Neural progenitor cell (in vitro differentiated cells): ENCODE data around the gene TMEM33.

Experiments
- CTCF ChIP-seq: fragments of 200-600 bp; sonication (generic); IDR thresholded peaks from 2 replicates; pipeline ENCODE4 v1.5.1; 2017; ENCODE audit warnings: antibody characterized with exemption, mild to moderate bottlenecking
- EZH2 ChIP-seq: fragments of 200-600 bp; sonication (generic); IDR thresholded peaks from 2 replicates; pipeline ENCODE4 v1.6.1; 2017; ENCODE audit warnings: antibody characterized with exemption, mild to moderate bottlenecking, moderate library complexity
- EZH2phosphoT487 ChIP-seq: fragments of 200-600 bp; sonication (generic); IDR thresholded peaks from 2 replicates; pipeline ENCODE4 v1.6.1; 2017; ENCODE audit warnings: antibody characterized with exemption

- TF ChIP-seq CTCF (no peak), EZH2phosphoT487 (no peak), EZH2 (no peak)
These were observed 47.5 kb downstream of the TMEM33 start for GRCh38 chr4:41982716-41983115.
